ENCODE results near the gene AOX1.

GRCh38 chr2:200608341-200609027 lies 22.7 kb downstream of the AOX1 start:
- TF ChIP-seq EP300 (IDR thresholded peaks at IDR 0.05) (no peak), POLR2A (IDR thresholded peaks at IDR 0.05; ENCODE audit: low read length) (no peak), HDAC2 (IDR thresholded peaks at IDR 0.05) (no peak), CTCF (IDR thresholded peaks at IDR 0.05) (no peak), RAD21 (conservative IDR thresholded peaks at IDR 0.05 in 1 of 2, IDR thresholded peaks at IDR 0.05 in 1 of 2) (no peak), USF2 (IDR thresholded peaks at IDR 0.05) (no peak), CEBPB (IDR thresholded peaks at IDR 0.05) (no peak), CHD2 (IDR thresholded peaks at IDR 0.05; ENCODE audit: low read length, partially characterized antibody) (no peak), BHLHE40 (IDR thresholded peaks at IDR 0.05; ENCODE audit: low read depth, low read length) (no peak), POLR2AphosphoS2 (conservative IDR thresholded peaks at IDR 0.05; ENCODE audit: low read length) (no peak)
